Thyroid gland (tissue), 4 donors: ENCODE measurements around the gene MCF2L. TPM values are rescaled to one million over a fixed set of nuclear protein-coding genes. Genes with fewer than 3 reads are reported as not detected.
A peak's percentile ranks its signal among the peaks of the same experiment; 100 is the strongest.

Source experiments
- DNase-seq, 2 donors: peaks; one replicate each; pipeline ENCODE4 v3.0.0-alpha.2; 2019
- H3K27ac ChIP-seq, 3 donors: fragments of 200-600 bp; sonication (generic); 1 replicate in 2 of 3; 2 replicates in 1 of 3; pipeline ENCODE4 v1.5.1; 2016 to 2019; ENCODE audit warnings: mild to moderate bottlenecking in 1 of 3, moderate library complexity in 1 of 3
- H3K27me3 ChIP-seq: fragments of 200-600 bp; sonication (generic); one replicate; pipeline ENCODE4 v1.5.1; 2019
- H3K36me3 ChIP-seq, 2 donors: fragments of 200-600 bp; sonication (generic); one replicate each; pipeline ENCODE4 v1.5.1; 2016 to 2019
- H3K4me1 ChIP-seq, 2 donors: fragments of 200-600 bp; sonication (generic); one replicate each; pipeline ENCODE4 v1.5.1; 2017 to 2019
- H3K4me3 ChIP-seq, 3 donors: fragments of 200-600 bp; sonication (generic); replicated peaks in 1 of 3; 1 replicate in 2 of 3; 2 replicates in 1 of 3; pipeline ENCODE4 v1.5.1; 2016; ENCODE audit warnings: mild to moderate bottlenecking in 1 of 3
- H3K9me3 ChIP-seq: fragments of 200-600 bp; sonication (generic); one replicate; pipeline ENCODE4 v1.5.1; 2017
- CTCF ChIP-seq, 6 experiments: fragments of 200-600 bp in 3 of 6; fragments of 450-650 bp in 3 of 6; sonication (generic) in 3 of 6; IDR thresholded peaks; one replicate each; pipeline ENCODE4 v1.5.1; 2016 to 2019; ENCODE audit warnings: antibody characterized with exemption in 6 of 6, mild to moderate bottlenecking in 2 of 6, inconsistent platforms in 1 of 6, moderate library complexity in 1 of 6
- POLR2A ChIP-seq, 2 donors: fragments of 450-650 bp; IDR thresholded peaks; one replicate each; pipeline ENCODE4 v1.6.1; 2017; ENCODE audit warnings: antibody characterized with exemption in 2 of 2, mild to moderate bottlenecking in 2 of 2, moderate library complexity in 1 of 2
- WGBS, 2 donors: methylation state at CpG; one replicate each; pipeline ENCODE4 v1.1.5; 2017; 5-methylcytosine and 5-hydroxymethylcytosine counted together
- intact Hi-C: fragments of 100-400 bp; cut with DNase I; formaldehyde crosslinking; loops from one replicate; pipeline ENCODE4 v1.15.1; 2023
- total RNA-seq, 4 donors: library from RNA; depleted of rRNA; stranded (reverse); fragments of >200 nt; gene quantifications; one replicate each; pipeline ENCODE4 v1.2.3, GENCODE V29; 2016

The MCF2L gene
- total RNA-seq, 4 donors from 2014 or later: 35.6 to 83.4 (median 43.6) TPM

GRCh38 chr13:112968380-112968909 lies 569 bp upstream of the MCF2L start:
- whole genome bisulfite sequencing, 2 donors: 1 to 5% methylated on average over 12 to 28 of the region's 52 CpGs
- Histone ChIP-seq H3K4me3 (peak overlapping the region; percentile 22 to 54 (median 47)), H3K27ac (peak overlapping the region; percentile 36 to 59 (median 56)), H3K27me3 (no peaks in the 10 kb centered on the region), H3K4me1 (peaks cover 4 to 20% of the 10 kb centered on the region in 2 donors), H3K36me3 (no peaks in the 10 kb centered on the region), H3K9me3 (no peaks in the 10 kb centered on the region)
- intact Hi-C loops: no loop called here
- DNase-seq: peak; percentile 79 to 83
- TF ChIP-seq CTCF (IDR thresholded peaks at IDR 0.05): peak in 4 of 6 experiments; percentile 12 to 32 (median 28)
- no peak for TF ChIP-seq POLR2A (IDR thresholded peaks at IDR 0.05)

DNA sequence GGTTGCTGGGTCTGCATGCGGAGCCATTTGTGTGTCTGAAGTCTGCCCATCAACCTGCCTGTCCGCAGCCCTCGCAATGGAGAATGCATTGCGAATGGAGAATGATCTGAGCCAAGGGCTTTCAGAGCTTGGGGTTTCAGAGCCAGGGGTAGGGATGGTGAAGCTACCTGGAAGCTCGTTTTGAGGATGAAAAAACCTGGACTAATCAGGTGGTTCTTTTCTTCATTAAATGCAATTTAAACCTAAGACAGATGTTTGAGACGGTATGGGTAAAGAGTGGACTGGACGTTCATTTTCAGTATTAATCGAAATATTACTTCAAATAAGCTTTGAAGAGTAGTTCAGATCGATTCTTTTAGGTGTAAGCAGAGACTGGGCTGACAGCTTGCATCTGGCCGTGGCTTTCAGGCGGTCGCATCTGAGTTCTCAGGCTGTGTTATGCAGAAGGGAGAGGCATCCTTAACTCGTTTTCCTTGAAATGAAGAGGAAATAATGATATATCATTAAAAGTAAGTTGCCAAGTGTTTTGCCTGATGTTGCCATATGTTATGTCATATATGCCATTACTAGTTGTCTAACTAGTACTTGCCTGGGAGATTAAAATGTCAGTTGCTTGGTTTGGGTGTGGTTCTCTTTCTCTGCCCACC lies 801 bp downstream of the MCF2L start:
- intact Hi-C loops: no loop called here
- H3K4me3 ChIP-seq: peak overlapping the region in 1 of 3 donors; percentile 47
- 62 to 63% methylated on average over 12 to 13 of the region's 13 CpGs for WGBS, 2 donors
- H3K36me3 ChIP-seq: no peaks in the 10 kb centered on the region
- no peaks in the 10 kb centered on the region for H3K9me3 ChIP-seq
- no peak for TF ChIP-seq POLR2A (IDR thresholded peaks at IDR 0.05)
- TF ChIP-seq CTCF (IDR thresholded peaks at IDR 0.05): no peak
- peak overlapping the region in 1 of 3 donors; percentile 59 for H3K27ac ChIP-seq
- DNase-seq: no peak
- peaks cover 4 to 23% of the 10 kb centered on the region in 2 donors for H3K4me1 ChIP-seq
- H3K27me3 ChIP-seq: no peaks in the 10 kb centered on the region

DNA sequence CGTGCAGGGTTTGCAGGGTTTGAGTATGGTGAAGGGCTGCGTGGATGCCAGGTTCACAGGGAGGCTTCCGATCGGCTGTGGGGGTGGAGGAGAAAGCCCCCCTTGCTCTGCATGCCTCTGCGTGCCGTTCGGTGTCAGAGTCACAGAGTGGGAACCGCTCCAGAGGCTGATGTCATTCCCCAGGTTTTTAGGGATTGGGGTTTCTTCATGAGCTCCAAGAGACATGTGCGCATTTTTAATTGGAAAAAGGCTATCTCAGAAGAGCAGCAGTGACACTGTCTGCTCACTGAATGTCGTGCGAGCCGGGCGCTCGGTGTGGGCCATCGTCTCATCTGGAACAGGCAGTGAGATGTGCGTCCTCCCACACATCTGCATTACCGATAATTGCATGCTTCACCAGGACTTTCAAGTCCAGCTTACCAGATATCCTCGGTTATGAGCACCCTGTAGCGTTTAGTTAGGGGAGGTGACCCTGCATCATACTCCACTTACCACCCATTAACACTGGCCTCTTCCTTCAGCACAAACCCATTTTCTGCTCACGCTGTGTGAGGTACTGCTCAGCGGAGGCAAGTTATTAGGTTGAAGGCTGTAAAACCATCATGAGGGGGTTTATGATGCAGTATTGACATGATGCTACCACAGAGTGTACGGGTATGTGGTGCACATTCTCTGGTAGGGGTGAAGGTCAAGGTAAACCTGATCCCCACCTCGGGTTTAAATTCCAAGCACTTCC lies 1.7 kb downstream of the MCF2L start:
- intact Hi-C loops: no loop called here
- Histone ChIP-seq H3K4me3 (no peak overlapping the region), H3K9me3 (no peaks in the 10 kb centered on the region), H3K27ac (no peak overlapping the region), H3K36me3 (no peaks in the 10 kb centered on the region), H3K4me1 (peaks cover 4 to 23% of the 10 kb centered on the region in 2 donors), H3K27me3 (no peaks in the 10 kb centered on the region)
- TF ChIP-seq POLR2A (IDR thresholded peaks at IDR 0.05) (no peak), CTCF (IDR thresholded peaks at IDR 0.05) (no peak)
- no peak for DNase-seq
- 91 to 95% methylated on average over 23 of the region's 23 CpGs for WGBS, 2 donors

DNA sequence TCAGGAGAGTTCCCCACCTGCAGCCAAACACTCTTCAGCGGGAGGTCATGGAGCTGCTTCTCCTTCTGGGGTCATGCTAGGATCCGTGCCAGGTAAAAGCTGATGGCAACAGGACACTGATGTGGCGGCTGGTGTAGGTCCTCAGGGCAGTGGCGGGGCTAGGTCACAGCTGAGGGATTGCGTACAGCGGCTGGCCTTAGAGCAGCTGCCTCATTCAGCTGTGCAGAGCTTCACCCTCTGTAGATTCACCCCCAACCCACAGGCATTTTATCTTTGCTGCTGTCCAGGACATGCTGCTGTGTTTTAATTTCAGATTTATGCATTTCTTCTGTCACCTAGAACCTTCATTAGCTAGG lies 2.3 kb downstream of the MCF2L start:
- TF ChIP-seq POLR2A (IDR thresholded peaks at IDR 0.05) (no peak), CTCF (IDR thresholded peaks at IDR 0.05) (no peak)
- Histone ChIP-seq H3K4me1 (peaks cover 4 to 23% of the 10 kb centered on the region in 2 donors), H3K9me3 (no peaks in the 10 kb centered on the region), H3K36me3 (no peaks in the 10 kb centered on the region), H3K27ac (no peak overlapping the region), H3K27me3 (no peaks in the 10 kb centered on the region), H3K4me3 (no peak overlapping the region)
- WGBS, 2 donors: 89 to 91% methylated on average over 4 to 5 of the region's 6 CpGs
- intact Hi-C loops: no loop called here
- DNase-seq: no peak

DNA sequence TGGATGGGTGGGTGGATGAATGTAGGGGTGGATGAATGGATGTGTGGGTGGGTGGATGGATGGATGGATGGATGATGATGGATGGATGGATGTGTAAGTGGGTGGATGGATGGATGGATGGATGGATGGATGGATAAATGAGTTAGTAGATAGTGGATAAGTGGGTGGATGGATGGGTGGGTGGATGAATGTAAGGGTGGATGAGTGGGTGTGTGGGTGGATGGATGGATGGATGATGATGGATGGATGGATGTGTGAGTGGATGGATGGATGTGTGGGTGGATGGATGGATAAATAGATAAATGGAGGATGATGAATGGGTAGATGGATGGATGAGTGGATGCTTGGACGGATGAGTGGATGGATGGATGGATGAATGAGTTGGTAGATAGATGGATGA lies 3.2 kb downstream of the MCF2L start:
- Histone ChIP-seq H3K27ac (no peak overlapping the region), H3K27me3 (no peaks in the 10 kb centered on the region), H3K4me3 (no peak overlapping the region), H3K4me1 (peaks cover 4 to 23% of the 10 kb centered on the region in 2 donors), H3K36me3 (no peaks in the 10 kb centered on the region), H3K9me3 (no peaks in the 10 kb centered on the region)
- intact Hi-C loops: no loop called here
- WGBS, 2 donors: 94 to 95% methylated on average over 1 of the region's 1 CpG
- DNase-seq: no peak
- TF ChIP-seq CTCF (IDR thresholded peaks at IDR 0.05) (no peak), POLR2A (IDR thresholded peaks at IDR 0.05) (no peak)
